ENCODE results near the gene WDR7.

Gene WDR7

GRCh38 chr18:56831988-56832387, 180.8 kb downstream of the WDR7 start:
- Histone ChIP-seq H3K4me3 (ENCODE audit: low read length) (no peak overlapping the region), H3K27ac (ENCODE audit: low read length) (no peak overlapping the region), H3K9ac (ENCODE audit: low read length) (no peak overlapping the region), H3K36me3 (replicated peaks; ENCODE audit: insufficient read depth, low read length) (no peaks in the 10 kb centered on the region), H3K27me3 (replicated peaks; ENCODE audit: insufficient read depth, low read length) (no peaks in the 10 kb centered on the region), H3K9me2 (replicated peaks; ENCODE audit: insufficient read depth, low read length) (no peaks in the 10 kb centered on the region), H3F3A (ENCODE audit: insufficient read depth, low read length) (no peaks in the 10 kb centered on the region), H3K9me3 (replicated peaks; ENCODE audit: insufficient read depth, low read length) (no peaks in the 10 kb centered on the region), H4K20me1 (ENCODE audit: insufficient read depth, low read length) (no peaks in the 10 kb centered on the region), H2AFZ (ENCODE audit: low read length) (no peak overlapping the region), H3K4me1 (ENCODE audit: low read length) (no peaks in the 10 kb centered on the region), H3K79me2 (ENCODE audit: low read length) (no peaks in the 10 kb centered on the region), H3K4me2 (ENCODE audit: low read depth, low read length) (no peak overlapping the region)
- no peak for TF ChIP-seq EZH2 (optimal IDR thresholded peaks at IDR 0.05; ENCODE audit: low read depth, low read length)
- no peak for TF ChIP-seq CTCF (IDR thresholded peaks at IDR 0.05; ENCODE audit: low read length)
- DNase-seq, result no peak

- H3K4me1 ChIP-seq (ENCODE audit: low read length), result no peaks in the 10 kb centered on the region
- H2AFZ ChIP-seq (ENCODE audit: low read length), result no peak overlapping the region
- H3K9me3 ChIP-seq (replicated peaks; ENCODE audit: insufficient read depth, low read length), result no peaks in the 10 kb centered on the region
- TF ChIP-seq EZH2 (optimal IDR thresholded peaks at IDR 0.05; ENCODE audit: low read depth, low read length), result no peak
- TF ChIP-seq EZH2phosphoT487 (IDR thresholded peaks at IDR 0.05; ENCODE audit: low read length), result no peak
- TF ChIP-seq CTCF (IDR thresholded peaks at IDR 0.05; ENCODE audit: low read length), result no peak
- no peak overlapping the region for H3K9ac ChIP-seq (ENCODE audit: low read length)
- no peaks in the 10 kb centered on the region for H3K79me2 ChIP-seq (ENCODE audit: low read length)
- H4K20me1 ChIP-seq (ENCODE audit: insufficient read depth, low read length), result no peaks in the 10 kb centered on the region
- no peak overlapping the region for H3K27ac ChIP-seq (ENCODE audit: low read length)
- no peaks in the 10 kb centered on the region for H3F3A ChIP-seq (ENCODE audit: insufficient read depth, low read length)
- no peaks in the 10 kb centered on the region for H3K27me3 ChIP-seq (replicated peaks; ENCODE audit: insufficient read depth, low read length)
- H3K4me2 ChIP-seq (ENCODE audit: low read depth, low read length), result no peak overlapping the region
- no peak overlapping the region for H3K4me3 ChIP-seq (ENCODE audit: low read length)
- no peak for DNase-seq
- H3K36me3 ChIP-seq (replicated peaks; ENCODE audit: insufficient read depth, low read length), result no peaks in the 10 kb centered on the region
- H3K9me2 ChIP-seq (replicated peaks; ENCODE audit: insufficient read depth, low read length), result no peaks in the 10 kb centered on the region
Observed at GRCh38 chr18:56835331-56835730, 184.2 kb downstream of the WDR7 start.

GRCh38 chr18:56836173-56836572, 185.0 kb downstream of the WDR7 start:
- Histone ChIP-seq H4K20me1 (ENCODE audit: insufficient read depth, low read length) (no peaks in the 10 kb centered on the region), H2AFZ (ENCODE audit: low read length) (no peak overlapping the region), H3K9me2 (replicated peaks; ENCODE audit: insufficient read depth, low read length) (no peaks in the 10 kb centered on the region), H3K27me3 (replicated peaks; ENCODE audit: insufficient read depth, low read length) (no peaks in the 10 kb centered on the region), H3K79me2 (ENCODE audit: low read length) (no peaks in the 10 kb centered on the region), H3K4me1 (ENCODE audit: low read length) (no peaks in the 10 kb centered on the region), H3K9me3 (replicated peaks; ENCODE audit: insufficient read depth, low read length) (no peaks in the 10 kb centered on the region), H3K9ac (ENCODE audit: low read length) (no peak overlapping the region), H3K4me3 (ENCODE audit: low read length) (no peak overlapping the region), H3K36me3 (replicated peaks; ENCODE audit: insufficient read depth, low read length) (no peaks in the 10 kb centered on the region), H3K4me2 (ENCODE audit: low read depth, low read length) (no peak overlapping the region), H3K27ac (ENCODE audit: low read length) (no peak overlapping the region), H3F3A (ENCODE audit: insufficient read depth, low read length) (no peaks in the 10 kb centered on the region)
- DNase-seq, result no peak
- TF ChIP-seq EZH2 (optimal IDR thresholded peaks at IDR 0.05; ENCODE audit: low read depth, low read length) (no peak), CTCF (IDR thresholded peaks at IDR 0.05; ENCODE audit: low read length) (no peak), EZH2phosphoT487 (IDR thresholded peaks at IDR 0.05; ENCODE audit: low read length) (no peak)
